ENCODE results near the gene ITGA11.

- no peak for TF ChIP-seq CTCF (IDR thresholded peaks at IDR 0.05)
- TF ChIP-seq EZH2 (IDR thresholded peaks at IDR 0.05; ENCODE audit: borderline replicate concordance, insufficient read depth, low read depth, low read length, poor library complexity, severe bottlenecking), result no peak
These were observed 151.0 kb downstream of the ITGA11 start for GRCh38 chr15:68281008-68281407.
